ENCODE measurements around the gene C9orf152. TPM values are rescaled to one million over a fixed set of nuclear protein-coding genes. Genes with fewer than 3 reads are reported as not detected.

The C9orf152 gene
- total RNA-seq, 4 donors from 2014 or later, result not detected

DNA sequence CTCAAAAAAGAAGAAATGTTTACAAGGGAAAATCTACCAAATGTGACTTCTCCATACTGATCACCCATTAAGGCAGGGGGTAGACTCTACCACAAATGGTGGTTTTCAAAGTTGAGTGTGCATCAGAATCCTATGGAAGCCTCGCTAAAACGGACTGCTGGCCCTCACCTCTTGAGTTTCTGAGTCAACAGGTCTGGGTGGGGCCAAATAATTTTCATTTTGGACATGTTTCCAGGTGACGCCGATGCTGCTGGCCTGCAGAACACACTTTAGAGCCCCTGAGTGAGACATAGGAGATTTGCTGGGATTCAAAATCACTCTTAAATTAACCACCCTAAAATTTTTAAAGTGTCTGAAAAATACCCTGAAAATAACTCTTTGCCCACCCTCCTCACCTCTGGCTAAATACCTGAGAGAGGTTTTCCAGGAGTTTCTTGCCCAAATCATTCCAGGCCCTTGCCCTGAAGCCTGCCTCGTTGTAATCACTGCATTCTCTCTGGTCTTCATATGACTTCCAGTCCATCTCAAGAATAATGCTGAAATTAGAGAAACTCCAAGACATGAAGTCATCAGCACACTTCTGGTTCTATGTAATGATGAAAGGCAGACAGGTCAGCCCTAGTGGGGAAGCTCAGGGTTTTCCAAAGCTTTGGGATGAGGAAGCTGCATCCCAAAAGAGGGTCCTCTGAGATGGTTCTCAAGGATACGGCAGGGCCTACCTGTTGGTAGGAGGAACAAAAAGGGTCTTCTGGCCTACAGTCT is 18.2 kb downstream of the C9orf152 start:
- Histone ChIP-seq H3K9me3 (no peaks in the 10 kb centered on the region), H3K4me3 (no peak overlapping the region), H3K36me3 (no peaks in the 10 kb centered on the region), H3K4me1 (peaks cover 4 to 54% (median 30%) of the 10 kb centered on the region in 4 donors), H3K27ac (replicated peaks in 1 of 4) (peak overlapping the region; percentile 34 to 69 (median 61)), H3K27me3 (no peaks in the 10 kb centered on the region)
- intact Hi-C loops (cut with DNase I), result no loop called here
- 90% methylated on average over 6 of the region's 6 CpGs for WGBS
- no peak for DNase-seq (ENCODE audit: extremely low spot score)
- TF ChIP-seq POLR2AphosphoS5 (IDR thresholded peaks at IDR 0.05), result no peak
- TF ChIP-seq, protein P1, sequence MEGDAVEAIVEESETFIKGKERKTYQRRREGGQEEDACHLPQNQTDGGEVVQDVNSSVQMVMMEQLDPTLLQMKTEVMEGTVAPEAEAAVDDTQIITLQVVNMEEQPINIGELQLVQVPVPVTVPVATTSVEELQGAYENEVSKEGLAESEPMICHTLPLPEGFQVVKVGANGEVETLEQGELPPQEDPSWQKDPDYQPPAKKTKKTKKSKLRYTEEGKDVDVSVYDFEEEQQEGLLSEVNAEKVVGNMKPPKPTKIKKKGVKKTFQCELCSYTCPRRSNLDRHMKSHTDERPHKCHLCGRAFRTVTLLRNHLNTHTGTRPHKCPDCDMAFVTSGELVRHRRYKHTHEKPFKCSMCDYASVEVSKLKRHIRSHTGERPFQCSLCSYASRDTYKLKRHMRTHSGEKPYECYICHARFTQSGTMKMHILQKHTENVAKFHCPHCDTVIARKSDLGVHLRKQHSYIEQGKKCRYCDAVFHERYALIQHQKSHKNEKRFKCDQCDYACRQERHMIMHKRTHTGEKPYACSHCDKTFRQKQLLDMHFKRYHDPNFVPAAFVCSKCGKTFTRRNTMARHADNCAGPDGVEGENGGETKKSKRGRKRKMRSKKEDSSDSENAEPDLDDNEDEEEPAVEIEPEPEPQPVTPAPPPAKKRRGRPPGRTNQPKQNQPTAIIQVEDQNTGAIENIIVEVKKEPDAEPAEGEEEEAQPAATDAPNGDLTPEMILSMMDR (IDR thresholded peaks at IDR 0.05), result no peak
- TF ChIP-seq POLR2A (IDR thresholded peaks at IDR 0.05; ENCODE audit: low read depth), result no peak
- TF ChIP-seq EP300 (IDR thresholded peaks at IDR 0.05), result no peak

DNA sequence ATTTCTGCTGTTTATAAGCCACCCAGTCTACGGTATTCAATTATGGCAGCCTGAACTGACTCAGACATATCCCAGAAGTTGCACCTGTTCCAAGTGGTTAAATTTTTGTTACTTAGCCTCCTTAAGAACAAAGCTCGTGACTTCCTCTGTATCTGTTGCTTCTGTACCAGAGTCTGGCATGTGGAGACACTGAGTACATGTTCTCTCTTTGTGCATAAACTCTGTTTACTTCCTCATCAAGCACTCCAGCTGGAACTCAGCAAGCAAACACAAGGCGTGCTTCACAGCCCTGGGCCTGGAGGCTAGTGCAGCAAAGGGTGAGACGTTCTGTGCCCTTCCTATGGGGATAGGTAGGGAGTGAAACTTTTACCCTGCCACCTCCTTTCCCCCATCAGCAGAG is 19.0 kb downstream of the C9orf152 start:
- WGBS, result 45% methylated on average over 4 of the region's 4 CpGs
- intact Hi-C loops (cut with DNase I), result no loop called here
- TF ChIP-seq, protein P1 (IDR thresholded peaks at IDR 0.05), result no peak
- TF ChIP-seq POLR2A (IDR thresholded peaks at IDR 0.05; ENCODE audit: low read depth) (no peak), EP300 (IDR thresholded peaks at IDR 0.05) (peak; percentile 12), POLR2AphosphoS5 (IDR thresholded peaks at IDR 0.05) (peak; percentile 45 to 58)

GRCh38 chr9:110188101-110188500 is 19.9 kb downstream of the C9orf152 start:
- Histone ChIP-seq H3K27me3 (no peaks in the 10 kb centered on the region), H3K4me1 (peaks cover 4 to 42% (median 26%) of the 10 kb centered on the region in 4 donors), H3K27ac (replicated peaks in 1 of 4) (peak overlapping the region; percentile 59 to 69 (median 61)), H3K36me3 (no peaks in the 10 kb centered on the region), H3K9me3 (no peaks in the 10 kb centered on the region), H3K4me3 (no peak overlapping the region)
- intact Hi-C loops (cut with DNase I), result no loop called here
- 71% methylated on average over 4 of the region's 4 CpGs for WGBS
- TF ChIP-seq, protein P1 (IDR thresholded peaks at IDR 0.05), result no peak
- TF ChIP-seq EP300 (IDR thresholded peaks at IDR 0.05) (no peak), POLR2A (IDR thresholded peaks at IDR 0.05; ENCODE audit: low read depth) (no peak), POLR2AphosphoS5 (IDR thresholded peaks at IDR 0.05) (no peak)
- DNase-seq (ENCODE audit: extremely low spot score), result no peak

More for the DNA sequence above, 19.0 kb downstream of the C9orf152 start:
- Histone ChIP-seq H3K36me3 (no peaks in the 10 kb centered on the region), H3K4me1 (peaks cover 4 to 50% (median 30%) of the 10 kb centered on the region in 4 donors), H3K9me3 (no peaks in the 10 kb centered on the region), H3K27me3 (no peaks in the 10 kb centered on the region), H3K27ac (replicated peaks in 1 of 4) (peak overlapping the region; percentile 59 to 69 (median 61)), H3K4me3 (no peak overlapping the region)
- no peak for DNase-seq (ENCODE audit: extremely low spot score)

- no peaks in the 10 kb centered on the region for H3K27me3 ChIP-seq
- 54% methylated on average over 2 of the region's 2 CpGs for WGBS
- H3K36me3 ChIP-seq, result no peaks in the 10 kb centered on the region
- no peak overlapping the region for H3K4me3 ChIP-seq
- H3K4me1 ChIP-seq, result peaks cover 4 to 36% (median 23%) of the 10 kb centered on the region in 4 donors
- TF ChIP-seq, protein P1 (IDR thresholded peaks at IDR 0.05), result no peak
- no peak for TF ChIP-seq POLR2AphosphoS5 (IDR thresholded peaks at IDR 0.05)
- no peak for TF ChIP-seq POLR2A (IDR thresholded peaks at IDR 0.05; ENCODE audit: low read depth)
- TF ChIP-seq EP300 (IDR thresholded peaks at IDR 0.05), result no peak
- intact Hi-C loops (cut with DNase I), result no loop called here
- DNase-seq (ENCODE audit: extremely low spot score), result no peak
- peak overlapping the region in 1 of 4 donors; percentile 60 for H3K27ac ChIP-seq (replicated peaks in 1 of 4)
- H3K9me3 ChIP-seq, result no peaks in the 10 kb centered on the region
Observed at GRCh38 chr9:110187126-110187525, 20.8 kb downstream of the C9orf152 start.

All from esophagus muscularis mucosa (tissue), 4 donors.